Body of pancreas (tissue), 4 donors: ENCODE measurements around the gene RSRC1. TPM values are rescaled to one million over a fixed set of nuclear protein-coding genes. Genes with fewer than 3 reads are reported as not detected.
"Not testable (repeated sequence)": the region's sequence is repeated elsewhere in the genome, so short reads cannot be mapped to it uniquely, and the experiment has no call there.

ENCODE experiments used
- ATAC-seq: fragments of 150-250 bp; one replicate; pipeline ENCODE4 v1.9.1; 2016
- DNase-seq, 4 donors: peaks; one replicate each; pipeline ENCODE4 v3.0.0-alpha.2; 2019
- H3K27ac ChIP-seq, 4 donors: fragments of 200-600 bp; sonication (generic); 1 replicate in 3 of 4; 2 replicates in 1 of 4; pipeline versions ENCODE4 v1.5.1 to v1.6.1; 2016 to 2019; ENCODE audit warnings: mild to moderate bottlenecking in 1 of 4, mixed read lengths in 1 of 4, moderate library complexity in 1 of 4
- H3K27me3 ChIP-seq, 2 donors: fragments of 200-600 bp; sonication (generic); one replicate each; pipeline ENCODE4 v1.6.0; 2016; ENCODE audit warnings: mild to moderate bottlenecking in 1 of 2
- H3K36me3 ChIP-seq, 2 donors: fragments of 200-600 bp; sonication (generic); replicated peaks in 1 of 2; 2 replicates each; pipeline ENCODE4 v1.5.1; 2016; ENCODE audit warnings: low read depth in 2 of 2; ENCODE audit not compliant: insufficient read depth in 1 of 2
- H3K4me1 ChIP-seq: fragments of 200-600 bp; sonication (generic); one replicate; pipeline ENCODE4 v1.6.0; 2016
- H3K4me3 ChIP-seq, 2 donors: fragments of 200-600 bp; sonication (generic); 1 replicate in 1 of 2; 2 replicates in 1 of 2; pipeline ENCODE4 v1.5.1; 2016 to 2019
- H3K9me3 ChIP-seq, 3 donors: fragments of 200-600 bp; sonication (generic); 1 replicate in 2 of 3; 2 replicates in 1 of 3; pipeline ENCODE4 v1.5.1; 2016
- CTCF ChIP-seq, 7 experiments: fragments of 450-650 bp in 4 of 7; fragments of 200-600 bp in 3 of 7; sonication (generic) in 3 of 7; IDR thresholded peaks; one replicate each; pipeline ENCODE4 v1.5.1; 2016 to 2019; ENCODE audit warnings: antibody characterized with exemption in 7 of 7
- POLR2A ChIP-seq, 3 donors: fragments of 450-650 bp; IDR thresholded peaks; one replicate each; pipeline ENCODE4 v1.6.1; 2016; ENCODE audit warnings: antibody characterized with exemption in 3 of 3, mild to moderate bottlenecking in 2 of 3
- WGBS, 2 donors: methylation state at CpG; one replicate each; pipeline ENCODE4 v1.1.5; 2017; 5-methylcytosine and 5-hydroxymethylcytosine counted together
- intact Hi-C: fragments of 100-400 bp; cut with DNase I; formaldehyde crosslinking; loops from one replicate; pipeline ENCODE4 v1.15.1; 2023
- total RNA-seq, 2 donors: library from RNA; depleted of rRNA; stranded (reverse); fragments of >200 nt; gene quantifications; one replicate each; pipeline ENCODE4 v1.1.0, GENCODE V29; 2016

RSRC1 gene
- total RNA-seq = 10 to 100 TPM; 18.5 to 21.5 TPM

GRCh38 chr3:158109804-158110657 lies at the start of gene RSRC1:
TSS of gene RSRC1 (plus strand) at chr3:158110089. CDS start at chr3:158122105, 12,016 bp downstream.
- H3K27ac ChIP-seq = peak within 1 kb of the TSS in 3 of 4 donors; percentile 66 to 82 (median 75)
- no peaks in the 10 kb centered on the region for H3K36me3 ChIP-seq
- intact Hi-C loops = no loop called here
- WGBS, 2 donors = 0 to 1% methylated on average over 51 to 57 of the region's 57 CpGs
- peaks cover 4 to 28% of the 10 kb centered on the region in 2 donors for H3K27me3 ChIP-seq
- TF ChIP-seq POLR2A (IDR thresholded peaks at IDR 0.05) (peak; percentile 16 to 67 (median 61)), CTCF (IDR thresholded peaks at IDR 0.05) (no peak)
- no peaks in the 10 kb centered on the region for H3K9me3 ChIP-seq
- ATAC-seq (peak; percentile 95), DNase-seq (peak; percentile 81 to 89 (median 84))
- H3K4me1 ChIP-seq = peaks cover 32% of the 10 kb centered on the region
- peak within 1 kb of the TSS; percentile 51 to 77 for H3K4me3 ChIP-seq

- ATAC-seq, H3K27me3 ChIP-seq, H3K4me3 ChIP-seq, H3K36me3 ChIP-seq, H3K27ac ChIP-seq, intact Hi-C loops, H3K9me3 ChIP-seq, H3K4me1 ChIP-seq, DNase-seq: not testable (repeated sequence)
- WGBS, 2 donors = 53% methylated on average over 2 of the region's 2 CpGs
Observed at GRCh38 chr3:158065574-158065973, 44.3 kb upstream of the RSRC1 start.

GRCh38 chr3:158072790-158073189 lies 37.1 kb upstream of the RSRC1 start:
- intact Hi-C loops = no loop called here
- H3K4me3 ChIP-seq = no peak overlapping the region
- no peaks in the 10 kb centered on the region for H3K4me1 ChIP-seq
- no peak for DNase-seq
- no peak overlapping the region for H3K27ac ChIP-seq
- H3K36me3 ChIP-seq = no peaks in the 10 kb centered on the region
- TF ChIP-seq POLR2A (IDR thresholded peaks at IDR 0.05) = no peak
- no peak for TF ChIP-seq CTCF (IDR thresholded peaks at IDR 0.05)
- no peaks in the 10 kb centered on the region for H3K9me3 ChIP-seq
- no peaks in the 10 kb centered on the region for H3K27me3 ChIP-seq
- ATAC-seq = no peak

- no peaks in the 10 kb centered on the region for H3K27me3 ChIP-seq
- WGBS, 2 donors = 37 to 43% methylated on average over 1 of the region's 1 CpG
- no peaks in the 10 kb centered on the region for H3K9me3 ChIP-seq
- H3K36me3 ChIP-seq = no peaks in the 10 kb centered on the region
- intact Hi-C loops = no loop called here
- TF ChIP-seq POLR2A (IDR thresholded peaks at IDR 0.05) (no peak), CTCF (IDR thresholded peaks at IDR 0.05) (no peak)
- no peak for DNase-seq
- H3K4me3 ChIP-seq = no peak overlapping the region
- no peaks in the 10 kb centered on the region for H3K4me1 ChIP-seq
- H3K27ac ChIP-seq = no peak overlapping the region
- no peak for ATAC-seq
Observed at GRCh38 chr3:158074591-158074990, 35.3 kb upstream of the RSRC1 start.

- H3K27me3 ChIP-seq = no peaks in the 10 kb centered on the region
- no peak overlapping the region for H3K27ac ChIP-seq
- no peak overlapping the region for H3K4me3 ChIP-seq
- DNase-seq (no peak), ATAC-seq (no peak)
- no peaks in the 10 kb centered on the region for H3K36me3 ChIP-seq
- intact Hi-C loops = no loop called here
- WGBS, 2 donors = 74 to 81% methylated on average over 1 of the region's 1 CpG
- H3K9me3 ChIP-seq = no peaks in the 10 kb centered on the region
- TF ChIP-seq CTCF (IDR thresholded peaks at IDR 0.05) (no peak), POLR2A (IDR thresholded peaks at IDR 0.05) (no peak)
- H3K4me1 ChIP-seq = no peaks in the 10 kb centered on the region
Observed at GRCh38 chr3:158079599-158079998, 30.3 kb upstream of the RSRC1 start.
